ENCODE measurements around the gene WDR76.
"Not testable (repeated sequence)": the region's sequence is repeated elsewhere in the genome, so short reads cannot be mapped to it uniquely, and the experiment has no call there.

WDR76 gene

GRCh38 chr15:43824302-43825246 lies 2.2 kb upstream of the WDR76 start, which contains the start of gene MFAP1:
Gene MFAP1 (minus strand): TSS chr15:43824690. CDS start chr15:43824569, 121 bp downstream.
- DNase-seq: peak; percentile 92

DNA sequence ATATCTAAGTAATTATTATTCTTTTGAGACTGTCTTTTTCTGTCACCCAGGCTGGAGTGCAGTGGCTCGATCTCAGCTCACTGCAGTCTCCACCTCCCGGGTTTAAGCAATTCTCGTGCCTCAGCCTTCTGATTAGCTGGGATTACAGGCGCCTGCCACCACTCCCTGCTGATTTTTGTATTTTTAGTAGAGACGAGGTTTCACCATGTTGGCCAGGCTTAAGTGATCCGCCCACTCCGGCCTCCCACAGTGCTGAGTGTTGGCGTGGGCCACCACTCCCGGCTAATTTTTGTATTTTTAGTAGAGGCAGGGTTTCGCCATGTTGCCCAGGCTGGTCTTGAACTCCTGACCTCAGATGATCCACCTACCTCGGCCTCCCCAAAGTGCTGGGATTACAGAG lies 1.5 kb upstream of the WDR76 start:
- not testable (repeated sequence) for DNase-seq

DNA sequence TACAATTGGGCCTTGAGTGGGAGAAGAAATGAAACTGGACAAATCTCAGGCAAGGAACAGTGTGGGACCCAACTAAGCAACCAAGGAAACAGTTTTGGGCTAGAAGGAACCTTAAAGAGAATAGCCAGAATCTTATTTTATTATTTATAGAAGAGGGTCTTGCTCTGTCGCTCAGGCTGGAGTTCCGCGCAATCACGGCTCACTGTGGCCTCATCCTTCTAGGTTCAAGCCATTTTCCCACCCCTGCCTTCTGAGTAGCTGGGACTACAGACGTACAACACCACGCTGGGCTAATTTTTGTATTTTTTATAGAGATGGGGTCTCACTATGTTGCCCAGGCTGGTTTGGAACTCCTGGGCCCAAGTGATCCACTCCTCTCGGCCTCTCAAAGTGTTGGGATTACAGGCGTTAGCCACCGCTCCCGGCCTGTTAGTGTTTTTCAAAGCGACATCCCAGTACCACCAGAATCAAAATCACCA lies 734 bp upstream of the WDR76 start:
- no peak for DNase-seq

DNA sequence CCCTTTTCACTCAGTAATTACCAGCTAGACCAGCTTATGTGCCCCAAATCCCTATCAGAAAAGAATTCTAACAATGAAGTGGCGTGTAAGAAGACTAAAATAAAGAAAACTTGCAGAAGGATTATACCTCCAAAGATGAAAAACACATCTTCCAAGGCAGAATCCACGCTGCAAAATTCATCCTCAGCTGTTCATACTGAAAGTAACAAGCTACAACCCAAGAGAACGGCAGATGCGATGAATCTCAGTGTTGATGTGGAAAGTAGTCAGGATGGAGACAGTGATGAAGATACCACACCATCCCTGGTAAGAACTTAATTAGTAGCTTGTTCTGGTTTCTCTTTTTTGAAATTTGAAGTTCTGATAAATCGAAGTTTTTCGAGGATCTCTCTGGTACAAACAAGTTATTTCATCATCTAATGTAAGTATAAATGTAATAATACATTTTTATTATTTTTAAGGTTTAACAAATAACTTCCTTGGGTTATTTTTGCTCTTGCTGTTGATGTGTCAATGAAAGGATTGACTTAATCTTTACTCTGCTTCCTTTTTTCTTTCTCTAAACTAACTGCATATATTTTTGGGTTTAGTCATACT lies 1.4 kb downstream of the WDR76 start:
- no peak for DNase-seq

DNA sequence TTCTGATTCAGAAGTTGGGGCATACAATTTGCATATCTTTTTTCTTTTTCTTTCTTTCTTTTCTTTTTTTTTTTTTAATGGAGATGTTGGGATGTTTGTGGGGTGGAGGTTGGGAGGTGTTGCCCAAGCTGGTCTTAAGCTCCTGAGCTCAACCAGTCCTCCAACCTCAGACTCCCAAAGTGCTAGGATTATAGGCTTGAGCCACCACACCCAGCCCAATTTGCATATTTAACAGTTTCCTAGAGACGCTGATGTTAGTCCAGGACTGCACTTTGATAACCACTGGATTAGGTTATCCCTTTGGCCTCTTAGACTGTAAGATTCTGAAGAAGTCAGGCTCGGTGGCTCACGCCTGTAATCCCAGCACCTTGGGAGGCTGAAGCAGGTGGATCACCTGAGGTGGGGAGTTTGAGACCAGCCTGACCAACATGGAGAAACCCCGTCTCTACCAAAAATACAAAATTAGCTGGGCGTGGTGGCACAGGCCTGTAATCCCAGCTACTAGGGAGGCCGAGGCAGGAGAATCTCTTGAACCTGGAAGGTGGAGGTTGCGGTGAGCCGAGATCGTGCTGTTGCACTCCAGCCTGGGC lies 3.2 kb downstream of the WDR76 start:
- not testable (repeated sequence) for DNase-seq

GRCh38 chr15:43830691-43831275 lies 4.0 kb downstream of the WDR76 start:
- DNase-seq: not testable (repeated sequence)

DNA sequence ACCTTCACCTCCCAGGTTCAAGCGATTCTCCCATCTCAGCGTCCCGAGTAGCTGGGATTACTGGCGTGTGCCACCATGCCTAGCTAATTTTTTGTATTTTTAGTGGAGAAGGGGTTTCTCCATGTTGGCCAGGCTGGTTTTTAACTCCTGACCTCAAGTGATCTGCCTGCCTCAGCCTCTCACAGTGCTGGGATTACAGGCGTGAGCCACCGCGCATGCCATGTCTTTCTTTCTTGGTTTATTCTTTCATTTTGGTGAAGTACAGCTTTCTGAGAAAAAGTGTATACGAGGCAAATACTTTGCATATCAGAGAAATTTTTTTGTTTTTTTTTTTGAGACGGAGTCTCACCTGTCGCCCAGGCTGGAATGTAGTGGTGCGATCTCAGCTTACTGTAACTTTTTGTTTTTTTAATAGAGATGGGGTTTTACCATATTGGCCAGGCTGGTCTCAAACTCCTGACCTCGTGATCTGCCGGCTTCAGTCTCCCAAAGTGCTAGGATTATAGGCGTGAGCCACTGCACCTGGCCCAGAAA lies 4.8 kb downstream of the WDR76 start:
- not testable (repeated sequence) for DNase-seq

GRCh38 chr15:43832485-43832884 lies 5.7 kb downstream of the WDR76 start:
- DNase-seq: not testable (repeated sequence)

GRCh38 chr15:43845421-43845820 lies 18.6 kb downstream of the WDR76 start:
- no peak for DNase-seq

GRCh38 chr15:43851251-43851650 lies 24.4 kb downstream of the WDR76 start:
- no peak for DNase-seq

GRCh38 chr15:43852607-43853006 lies 25.8 kb downstream of the WDR76 start:
- DNase-seq: no peak

GRCh38 chr15:43854801-43855200 lies 28.0 kb downstream of the WDR76 start:
- DNase-seq: no peak

DNA sequence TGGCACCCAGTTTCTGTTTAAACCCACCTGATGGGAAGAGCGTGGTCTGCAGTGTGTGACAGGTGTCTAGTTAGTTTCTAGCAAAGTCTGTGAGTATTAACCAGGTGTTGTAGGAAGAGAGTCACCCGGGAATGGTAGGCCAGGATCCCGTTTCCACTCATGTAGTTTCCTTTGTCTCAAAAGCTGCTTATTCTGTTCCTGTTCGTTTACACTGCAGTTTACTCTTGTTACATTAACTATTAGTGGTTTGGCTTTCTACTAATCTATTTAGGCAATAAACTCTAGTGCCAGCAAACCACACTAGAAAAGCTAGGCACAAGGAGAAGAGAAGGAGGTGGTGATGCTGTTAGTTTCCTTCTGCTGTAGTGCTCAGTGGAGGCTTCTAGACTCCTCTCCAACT lies 32.7 kb downstream of the WDR76 start:
- no peak for DNase-seq

DNA sequence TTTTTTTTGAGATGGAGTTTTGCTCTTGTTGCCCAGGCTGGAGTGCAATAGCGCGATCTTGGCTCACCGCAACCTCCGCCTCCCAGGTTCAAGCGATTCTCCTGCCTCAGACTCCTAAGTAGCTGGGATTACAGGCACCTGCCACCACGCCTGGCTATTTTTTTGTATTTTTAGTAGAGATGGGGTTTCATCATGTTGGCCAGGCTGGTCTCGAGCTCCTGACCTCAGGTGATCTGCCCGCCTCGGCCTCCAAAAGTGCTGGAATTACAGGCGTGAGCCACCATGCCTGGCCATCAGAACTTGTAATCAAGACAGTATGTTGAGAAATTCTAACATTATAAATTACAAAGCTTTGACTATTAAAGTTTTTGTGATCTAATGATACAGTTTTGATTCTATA lies 39.8 kb downstream of the WDR76 start:
- not testable (repeated sequence) for DNase-seq

GRCh38 chr15:43867096-43867495 lies 40.3 kb downstream of the WDR76 start:
- no peak for DNase-seq

DNA sequence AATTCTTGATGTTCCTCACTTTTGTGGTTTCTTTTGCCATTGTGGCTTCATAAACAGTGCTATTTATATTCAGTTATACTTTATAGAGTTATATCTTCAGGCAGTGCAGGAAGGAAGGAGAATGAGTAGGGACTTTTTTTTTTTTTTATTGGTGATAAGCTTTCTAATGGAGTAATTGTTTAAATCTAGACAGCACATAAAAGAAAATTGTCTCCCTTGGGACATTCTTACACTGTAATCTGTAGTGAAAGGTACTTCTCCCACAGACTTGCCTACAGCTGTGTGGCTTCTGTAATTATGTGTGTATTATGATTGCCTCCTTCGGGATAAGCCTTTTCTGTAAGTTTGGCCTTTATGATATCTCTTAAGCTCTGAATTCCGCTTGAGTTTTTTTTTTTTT lies 41.6 kb downstream of the WDR76 start:
- DNase-seq: no peak

DNA sequence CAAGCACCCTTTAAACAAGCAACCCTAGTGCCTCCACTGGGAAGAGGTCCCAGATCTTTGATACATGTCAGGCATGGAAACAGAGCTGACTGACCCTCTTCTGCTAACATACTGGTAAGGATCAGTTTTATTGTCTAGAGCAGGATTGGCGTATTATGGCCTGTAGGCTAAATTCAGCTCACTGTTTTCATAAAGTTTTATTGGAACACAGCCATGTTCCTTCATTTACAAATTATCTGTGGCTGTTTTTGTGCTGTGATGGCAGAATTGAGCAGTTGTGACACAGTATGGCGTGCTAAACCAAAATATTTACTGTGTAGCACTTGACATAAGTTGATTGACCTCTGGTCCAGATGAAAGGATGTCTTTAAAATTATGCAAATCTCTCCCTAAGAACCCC lies 45.0 kb downstream of the WDR76 start:
- DNase-seq: no peak

DNA sequence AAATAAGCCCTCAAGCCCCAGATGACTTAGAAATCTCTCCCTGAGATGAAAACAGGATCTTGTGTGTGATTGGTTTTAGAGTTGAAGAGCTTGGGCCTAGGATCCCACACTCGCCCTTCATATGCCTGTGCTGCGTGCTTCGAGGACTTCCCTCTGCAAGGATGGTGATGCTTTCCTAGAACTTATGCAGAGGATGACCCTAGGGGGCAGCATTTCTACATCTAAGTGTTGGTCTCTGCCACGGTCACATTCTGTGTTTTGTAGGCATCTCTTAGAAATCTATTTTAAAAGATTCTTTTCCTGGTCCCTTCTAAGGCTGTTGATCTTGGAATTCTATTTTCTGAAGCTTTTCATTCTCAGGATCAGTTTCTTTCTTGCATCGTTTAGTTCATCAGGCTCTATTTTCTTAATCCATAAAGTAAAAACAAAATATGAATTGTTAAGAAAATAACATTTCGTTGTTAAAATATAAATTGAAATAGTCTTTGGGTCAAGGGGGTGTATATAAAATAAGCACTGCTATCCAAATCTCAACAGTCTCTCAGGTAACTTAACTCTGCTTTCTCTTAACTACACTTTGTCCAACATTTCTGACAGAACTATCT lies 45.7 kb downstream of the WDR76 start:
- no peak for DNase-seq

DNA sequence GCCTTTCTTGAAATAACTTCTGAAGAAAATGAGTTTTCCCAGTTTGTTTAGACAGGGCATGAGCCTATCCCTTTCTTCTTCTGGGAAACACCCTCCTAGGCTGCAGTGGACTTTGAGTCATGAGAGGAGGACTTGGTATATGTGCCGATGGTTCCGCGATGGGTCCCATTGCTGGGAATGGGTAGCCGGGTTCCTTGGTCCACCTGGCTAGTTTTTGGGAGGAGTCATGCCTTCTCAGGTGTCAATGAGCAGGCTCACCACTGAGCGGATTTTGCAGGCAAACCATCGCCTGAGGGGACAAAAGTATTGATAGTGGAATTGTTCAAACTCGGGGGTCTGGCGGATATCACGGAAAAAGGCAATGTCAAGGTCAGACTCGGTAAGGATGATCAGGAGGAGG lies 46.8 kb downstream of the WDR76 start:
- no peak for DNase-seq

DNA sequence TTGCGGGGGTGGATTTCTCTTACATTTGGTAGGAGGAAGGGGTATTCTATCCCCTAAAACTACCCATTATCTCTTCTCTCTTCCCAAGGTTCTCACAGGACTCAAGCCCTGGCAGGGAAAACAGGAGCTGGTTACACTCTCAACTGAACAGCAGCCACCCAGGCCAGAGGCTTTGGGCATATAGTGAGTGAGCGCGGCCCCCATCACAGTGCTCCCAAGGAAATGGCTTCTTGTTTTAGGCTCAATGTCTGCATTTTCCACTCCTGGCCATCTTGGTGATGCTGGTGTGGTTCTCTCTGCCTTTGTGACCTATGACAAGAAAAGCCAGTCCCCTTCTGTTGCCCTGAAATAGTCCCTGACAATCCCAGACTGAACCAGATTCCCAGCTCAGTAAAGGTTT lies 50.1 kb downstream of the WDR76 start:
- DNase-seq: no peak

GRCh38 chr15:43877371-43877770 lies 50.6 kb downstream of the WDR76 start:
- DNase-seq: no peak

DNA sequence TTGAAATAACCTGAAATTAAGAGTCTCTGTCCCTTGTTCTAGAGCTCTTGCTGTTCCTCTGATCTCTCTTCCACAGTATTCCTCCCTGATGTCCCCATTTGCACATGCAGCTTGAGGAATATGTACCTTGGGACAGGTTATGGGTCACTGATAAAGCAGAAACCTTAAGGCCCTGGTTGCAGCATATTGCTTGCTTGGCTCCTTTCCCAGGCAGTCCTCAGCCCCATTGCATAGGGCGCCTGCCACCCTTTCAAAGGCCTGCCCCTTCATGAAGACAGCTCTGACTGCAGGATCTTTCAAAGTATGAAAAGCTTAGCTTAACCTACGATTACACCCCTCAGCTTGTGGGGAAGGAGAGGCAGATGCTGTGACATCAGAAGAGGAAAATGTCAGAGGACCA lies 51.6 kb downstream of the WDR76 start:
- DNase-seq: no peak

Measured in KG1 (cell line).